HG03575 (cell line): ENCODE data around the gene CRX.
"Not testable (repeated sequence)": the region's sequence is repeated elsewhere in the genome, so short reads cannot be mapped to it uniquely, and the experiment has no call there.

ENCODE experiments used
- ATAC-seq: cut with Tn5 transposase; IDR thresholded peaks from one replicate; pipeline ENCODE4 v1.9.1; 2021; ENCODE audit not compliant: unreplicated experiment, insufficient number of reproducible peaks, low FRiP score; ENCODE audit errors: extremely low read depth

Gene CRX

GRCh38 chr19:47802521-47803043 is 19.2 kb upstream of the CRX start:
- no peak for ATAC-seq

- not testable (repeated sequence) for ATAC-seq
Measured at GRCh38 chr19:47803148-47803547, 18.6 kb upstream of the CRX start.

GRCh38 chr19:47803671-47804070 is 18.1 kb upstream of the CRX start:
- not testable (repeated sequence) for ATAC-seq

DNA sequence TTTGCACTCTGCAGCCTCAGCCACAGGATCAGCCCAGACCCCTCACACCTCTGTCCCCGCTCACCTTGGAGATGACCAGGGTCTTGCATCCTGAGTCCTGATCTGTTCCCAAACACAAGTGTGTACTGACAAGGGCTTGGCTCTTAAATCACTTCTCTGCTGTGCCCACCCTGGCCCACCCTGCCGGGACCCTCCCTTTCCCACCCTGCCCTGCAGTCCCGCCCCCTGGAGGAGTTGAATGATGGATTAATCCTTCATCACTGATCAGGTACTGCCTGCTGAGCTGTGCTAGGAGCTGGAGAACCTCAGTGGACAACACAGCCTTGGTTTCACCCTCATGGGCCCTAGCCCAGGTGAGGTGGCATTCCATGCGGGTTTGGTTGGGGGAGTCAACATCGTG is 17.3 kb upstream of the CRX start, which contains the start of gene TPRX1:
TPRX1 (minus strand) TSS at position 101 of the 400 bp plus-strand sequence; CDS start at position 89, 12 bp downstream.
- not testable (repeated sequence) for ATAC-seq

DNA sequence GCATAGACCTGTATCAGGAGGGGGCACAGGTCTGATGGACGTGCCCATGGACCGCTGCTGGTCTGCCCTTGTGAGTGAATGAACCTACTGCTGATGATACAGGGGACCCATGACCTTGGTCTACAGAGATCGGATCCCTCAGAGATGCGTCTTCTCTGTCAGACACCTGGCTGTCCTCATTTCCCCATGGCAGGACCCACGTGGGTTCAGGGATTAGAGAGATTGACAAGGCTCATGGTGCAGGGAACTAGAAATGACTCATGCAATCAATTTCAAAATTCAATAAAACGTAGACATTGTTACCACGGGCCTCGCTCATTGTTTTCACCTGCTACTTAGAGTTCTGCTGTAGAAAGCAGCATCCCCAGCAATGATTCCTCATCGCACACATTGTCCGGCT is 16.4 kb upstream of the CRX start:
- ATAC-seq: no peak

- ATAC-seq: no peak
Measured at GRCh38 chr19:47806435-47806834, 15.3 kb upstream of the CRX start.

- no peak for ATAC-seq
Measured at GRCh38 chr19:47813304-47813994, 8.3 kb upstream of the CRX start.

- no peak for ATAC-seq
Measured at GRCh38 chr19:47813995-47814328, 7.8 kb upstream of the CRX start.

DNA sequence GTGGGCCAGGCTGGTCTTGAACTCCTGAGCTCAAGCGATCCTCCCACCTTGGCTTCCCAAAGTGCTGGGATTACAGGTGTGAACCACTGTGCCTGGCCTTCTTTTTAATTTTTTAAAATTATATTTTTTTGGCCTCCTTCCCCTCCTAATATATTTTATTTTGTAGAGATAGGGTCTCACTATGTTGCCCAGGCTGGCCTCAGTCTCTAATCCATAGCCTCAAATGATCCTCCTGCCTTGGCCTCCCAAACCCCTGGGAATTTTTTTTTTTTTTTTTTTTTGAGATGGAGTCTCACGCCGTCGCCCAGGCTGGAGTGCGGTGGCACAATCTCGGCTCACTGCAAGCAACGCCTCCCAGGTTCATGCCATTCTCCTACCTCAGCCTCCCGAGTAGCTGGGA is 5.5 kb upstream of the CRX start:
- ATAC-seq: not testable (repeated sequence)

DNA sequence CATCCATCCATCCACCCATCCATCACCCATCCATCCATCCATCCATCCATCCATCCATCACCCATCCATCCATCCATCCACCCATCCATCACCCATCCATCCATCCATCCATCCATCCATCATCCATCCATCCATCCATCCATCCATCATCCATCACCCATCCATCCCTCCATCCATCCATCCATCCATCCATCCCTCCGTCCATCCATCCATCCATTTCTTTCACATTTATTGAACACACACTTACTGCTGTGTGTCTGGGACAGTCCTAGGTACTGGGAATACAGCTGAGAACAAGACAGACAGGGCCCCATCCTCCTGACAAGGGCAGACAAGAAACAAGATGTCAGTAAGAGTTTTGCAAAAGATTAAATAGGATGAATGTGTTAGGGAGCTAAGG is 3.5 kb upstream of the CRX start:
- not testable (repeated sequence) for ATAC-seq

DNA sequence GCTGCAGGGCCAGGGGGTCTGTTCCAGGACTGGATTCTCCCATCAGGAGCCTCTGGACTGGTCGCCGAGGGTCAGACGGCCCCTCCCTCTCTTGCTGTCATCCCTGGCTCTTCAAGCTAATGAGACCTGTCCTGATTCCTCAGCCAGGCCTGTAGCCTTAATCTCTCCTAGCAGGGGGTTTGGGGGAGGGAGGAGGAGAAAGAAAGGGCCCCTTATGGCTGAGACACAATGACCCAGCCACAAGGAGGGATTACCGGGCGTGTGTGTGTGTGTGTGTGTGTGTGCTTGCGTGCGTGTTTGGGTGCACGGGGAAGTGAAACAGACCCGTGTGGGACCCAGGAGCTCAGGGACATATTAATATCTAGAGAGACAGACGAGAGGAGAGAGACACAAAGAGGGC is 1.9 kb upstream of the CRX start:
- no peak for ATAC-seq

GRCh38 chr19:47820410-47820809 is 1.3 kb upstream of the CRX start:
- no peak for ATAC-seq

GRCh38 chr19:47824396-47824795 is 2.7 kb downstream of the CRX start:
- ATAC-seq: no peak

DNA sequence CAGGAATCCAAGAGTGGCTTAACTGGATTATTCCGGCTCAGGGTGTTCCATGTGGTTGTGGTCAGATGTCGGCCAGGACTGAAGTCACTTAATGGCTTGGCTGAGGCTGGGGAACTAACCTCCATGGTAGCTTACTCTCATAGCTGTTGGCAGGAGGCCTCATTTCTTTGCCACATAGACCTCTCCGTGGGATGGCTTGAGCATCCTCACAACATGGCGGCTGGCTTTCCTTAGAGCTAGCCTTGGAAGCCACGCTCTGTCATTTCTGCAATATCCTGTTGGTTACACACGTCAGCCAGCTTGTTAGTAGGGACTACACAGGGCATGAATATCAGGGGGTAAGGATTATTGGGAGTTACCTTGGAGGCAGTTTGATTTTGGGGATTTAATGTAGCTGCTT is 5.1 kb downstream of the CRX start:
- ATAC-seq: no peak

DNA sequence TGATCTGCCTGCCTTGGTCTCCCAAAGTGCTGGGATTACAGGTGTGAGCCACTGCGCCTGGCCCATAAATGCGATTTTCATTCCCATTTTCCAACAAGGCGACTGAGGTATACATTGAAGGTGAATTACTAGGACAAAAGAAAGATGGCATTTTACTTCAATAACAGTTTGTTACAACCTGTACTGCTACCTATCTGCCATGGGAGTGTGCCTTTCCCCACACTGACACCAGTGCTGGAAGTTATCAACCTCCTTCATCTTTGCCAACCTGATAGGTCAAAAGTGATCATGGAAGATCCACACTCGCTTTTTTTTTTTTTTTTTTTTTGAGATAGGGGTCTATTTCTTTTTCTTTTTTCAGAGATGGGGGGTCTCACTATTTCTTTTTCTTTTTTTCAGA is 11.0 kb downstream of the CRX start:
- no peak for ATAC-seq

DNA sequence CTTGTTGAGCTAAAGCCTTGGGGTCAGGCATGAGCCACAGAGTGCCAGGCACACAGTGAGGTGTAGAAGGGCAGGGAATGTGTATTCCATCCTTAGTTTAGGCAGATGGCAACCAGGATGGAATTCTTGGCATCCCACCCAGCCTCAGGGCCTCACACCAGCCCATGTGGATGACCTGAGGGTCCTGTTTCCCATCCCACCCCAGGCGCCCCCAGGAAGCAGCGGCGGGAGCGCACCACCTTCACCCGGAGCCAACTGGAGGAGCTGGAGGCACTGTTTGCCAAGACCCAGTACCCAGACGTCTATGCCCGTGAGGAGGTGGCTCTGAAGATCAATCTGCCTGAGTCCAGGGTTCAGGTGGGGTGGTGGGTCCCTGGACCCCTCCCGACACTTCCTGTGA is 14.3 kb downstream of the CRX start:
- ATAC-seq: no peak

DNA sequence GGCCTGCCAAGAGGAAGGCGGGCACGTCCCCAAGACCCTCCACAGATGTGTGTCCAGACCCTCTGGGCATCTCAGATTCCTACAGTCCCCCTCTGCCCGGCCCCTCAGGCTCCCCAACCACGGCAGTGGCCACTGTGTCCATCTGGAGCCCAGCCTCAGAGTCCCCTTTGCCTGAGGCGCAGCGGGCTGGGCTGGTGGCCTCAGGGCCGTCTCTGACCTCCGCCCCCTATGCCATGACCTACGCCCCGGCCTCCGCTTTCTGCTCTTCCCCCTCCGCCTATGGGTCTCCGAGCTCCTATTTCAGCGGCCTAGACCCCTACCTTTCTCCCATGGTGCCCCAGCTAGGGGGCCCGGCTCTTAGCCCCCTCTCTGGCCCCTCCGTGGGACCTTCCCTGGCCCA is 17.7 kb downstream of the CRX start:
- no peak for ATAC-seq

GRCh38 chr19:47839913-47840312 is 18.2 kb downstream of the CRX start:
- no peak for ATAC-seq

GRCh38 chr19:47842941-47843340 is 21.2 kb downstream of the CRX start:
- no peak for ATAC-seq

DNA sequence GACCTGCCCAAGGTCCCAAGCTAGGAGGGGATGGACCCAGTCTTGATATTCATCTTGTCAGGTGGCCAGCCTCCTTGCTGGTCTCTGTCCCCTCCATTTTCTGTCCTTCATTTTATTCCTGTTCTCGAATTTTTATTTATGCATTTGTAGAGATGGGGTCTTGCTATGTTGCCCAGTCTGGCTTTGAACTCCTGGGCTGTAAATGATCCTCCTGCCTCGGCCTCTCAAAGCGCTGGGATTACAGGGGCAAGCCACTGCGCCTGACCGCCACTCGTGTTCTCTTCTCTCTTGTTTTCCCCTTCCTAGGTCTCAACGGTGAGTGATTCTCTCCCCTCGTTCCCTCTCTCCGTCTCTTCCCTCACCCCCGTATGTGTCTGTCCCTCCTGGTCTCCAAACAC is 26.7 kb downstream of the CRX start:
- ATAC-seq: no peak

DNA sequence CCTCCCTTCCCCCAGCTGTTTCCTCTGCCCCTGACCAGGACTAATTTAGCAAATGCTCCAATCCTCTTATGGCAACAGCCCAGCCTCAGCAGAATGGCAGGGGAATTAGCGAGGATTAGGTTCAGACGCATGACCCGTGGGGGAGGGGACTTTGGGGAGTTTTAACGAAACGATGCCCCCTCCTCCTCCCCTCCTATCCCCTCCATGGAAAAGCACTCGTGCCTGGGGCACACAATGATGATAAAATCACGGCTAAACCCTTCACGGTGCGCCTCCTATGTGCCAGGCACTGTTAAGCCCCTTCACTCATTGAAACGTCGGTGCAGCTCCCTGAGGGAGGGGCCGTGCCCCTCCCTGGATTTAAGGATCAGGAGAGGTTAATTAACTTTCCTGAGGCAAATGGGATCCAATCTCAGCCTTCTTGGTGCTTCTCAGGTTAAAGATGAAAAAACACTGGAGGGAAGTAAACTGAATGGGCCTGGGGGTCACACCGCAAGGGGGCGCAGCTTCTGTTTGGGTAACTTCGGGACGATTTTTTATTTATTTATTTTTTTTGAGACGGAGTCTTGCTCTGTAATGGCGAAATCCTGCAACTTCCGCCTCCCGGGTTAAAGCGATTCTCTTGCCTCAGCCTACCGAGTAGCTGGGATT is 27.2 kb downstream of the CRX start:
- ATAC-seq: no peak
